Stimulated activated naive CD4-positive, alpha-beta T cell (primary cell): ENCODE data around the gene SCAF1.
A peak's percentile ranks its signal among the peaks of the same experiment; 100 is the strongest.
"Not testable (repeated sequence)": the region's sequence is repeated elsewhere in the genome, so short reads cannot be mapped to it uniquely, and the experiment has no call there.

Experiments
- DNase-seq, 6 experiments: peaks; one replicate each; lab custom pipeline; 2025; lab: John Stamatoyannopoulos, UW

Gene SCAF1

DNA sequence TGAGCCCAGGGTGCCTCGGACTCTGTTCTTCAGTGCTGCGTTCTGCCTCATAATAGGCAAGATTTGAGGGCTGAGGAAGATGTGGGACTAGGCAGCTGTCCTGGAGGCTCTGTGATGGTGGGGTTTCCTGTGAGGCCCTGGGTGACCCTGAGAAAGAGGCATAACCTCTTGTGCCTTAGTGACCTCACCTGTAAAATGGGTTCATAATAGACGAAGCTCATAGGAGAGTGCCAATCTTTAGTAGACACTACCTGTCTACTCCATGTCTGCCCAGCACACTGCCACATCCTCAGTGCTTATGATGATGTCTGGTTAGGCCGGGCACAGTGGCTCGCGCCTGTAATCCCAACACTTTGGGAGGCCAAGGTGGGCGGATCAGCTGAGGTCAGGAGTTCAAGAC, 25.5 kb upstream of the SCAF1 start:
- no peak for DNase-seq

DNA sequence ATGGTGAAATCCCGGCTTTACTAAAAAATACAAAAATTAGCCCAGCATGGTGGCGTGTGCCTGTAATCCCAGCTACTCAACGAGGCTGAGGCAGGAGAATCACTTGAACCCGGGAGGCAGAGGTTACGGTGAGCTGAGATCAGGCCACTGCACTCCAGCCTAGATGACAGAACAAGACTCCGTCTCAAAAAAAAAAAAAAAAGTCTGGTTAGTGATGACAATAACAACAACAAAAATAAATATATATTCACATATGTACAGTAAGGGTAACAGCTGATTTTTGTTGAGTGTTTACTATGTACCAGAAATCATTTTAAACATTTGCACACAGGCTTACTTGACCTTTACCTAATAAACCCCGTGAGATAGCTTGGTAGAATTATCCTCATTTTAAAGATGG, 25.1 kb upstream of the SCAF1 start:
- DNase-seq: no peak

DNA sequence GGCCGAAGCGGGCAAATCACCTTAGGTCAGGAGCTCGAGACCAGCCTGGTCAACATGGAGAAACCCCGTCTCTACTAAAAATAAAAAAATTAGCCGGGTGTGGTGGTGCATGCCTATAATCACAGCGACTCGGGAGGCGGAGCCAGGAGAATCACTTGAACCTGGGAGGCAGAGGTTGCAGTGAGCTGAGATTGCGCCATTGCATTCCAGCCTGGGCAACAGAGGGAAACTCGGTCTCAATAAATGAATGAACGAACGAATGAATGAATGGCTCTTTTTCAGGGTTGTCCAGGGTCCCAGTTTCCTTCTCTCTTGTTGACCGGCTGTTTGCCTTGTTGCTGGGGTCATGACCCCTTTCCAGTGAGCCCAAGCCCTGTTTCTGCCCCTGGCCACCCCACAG, 24.1 kb upstream of the SCAF1 start:
- not testable (repeated sequence) for DNase-seq

DNA sequence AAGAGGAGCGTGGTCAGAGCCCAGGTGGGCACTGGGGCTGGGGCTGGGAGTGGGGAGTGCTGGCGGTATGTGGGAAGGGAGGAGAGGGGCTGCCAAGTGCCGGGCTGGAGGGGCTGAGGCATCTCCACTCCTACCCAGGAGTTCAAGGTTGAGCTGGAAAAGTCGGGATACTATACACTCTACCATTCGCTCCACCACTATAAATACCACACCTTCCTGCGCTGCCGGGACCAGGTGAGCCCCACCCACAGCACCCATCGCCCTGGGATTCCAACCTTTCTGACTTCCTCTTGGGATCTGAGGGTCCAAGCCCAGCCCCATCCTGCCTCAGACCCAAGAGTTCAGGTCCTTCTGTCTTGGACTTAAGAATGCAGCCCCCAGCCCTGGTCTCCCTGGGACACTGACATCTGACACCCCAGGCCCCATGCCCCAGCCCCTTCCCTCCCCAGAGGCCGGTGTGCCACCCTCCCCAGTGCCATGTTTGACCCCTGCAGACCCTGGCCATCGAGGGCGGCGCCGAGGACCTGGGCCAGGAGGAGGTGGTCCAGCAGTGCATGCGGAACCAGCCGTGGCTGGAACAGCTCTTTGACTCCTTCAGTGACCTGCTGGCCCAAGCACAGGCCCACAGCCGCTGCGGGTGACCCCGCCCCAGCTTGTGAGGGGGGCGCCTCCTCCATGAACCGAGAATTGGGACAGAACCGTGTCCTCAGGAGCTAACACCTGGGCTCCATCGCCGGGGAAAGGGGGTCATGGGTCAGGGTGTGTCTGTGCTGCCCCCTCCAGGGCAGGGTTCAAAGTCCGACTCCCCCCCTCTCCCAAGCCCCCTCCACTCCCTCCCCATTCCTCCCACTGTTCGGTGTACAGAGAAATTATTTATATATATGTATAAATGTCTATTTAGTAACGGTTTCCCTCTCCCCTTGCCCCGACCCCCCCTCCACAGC, 16.8 kb upstream of the SCAF1 start:
- no peak for DNase-seq

DNA sequence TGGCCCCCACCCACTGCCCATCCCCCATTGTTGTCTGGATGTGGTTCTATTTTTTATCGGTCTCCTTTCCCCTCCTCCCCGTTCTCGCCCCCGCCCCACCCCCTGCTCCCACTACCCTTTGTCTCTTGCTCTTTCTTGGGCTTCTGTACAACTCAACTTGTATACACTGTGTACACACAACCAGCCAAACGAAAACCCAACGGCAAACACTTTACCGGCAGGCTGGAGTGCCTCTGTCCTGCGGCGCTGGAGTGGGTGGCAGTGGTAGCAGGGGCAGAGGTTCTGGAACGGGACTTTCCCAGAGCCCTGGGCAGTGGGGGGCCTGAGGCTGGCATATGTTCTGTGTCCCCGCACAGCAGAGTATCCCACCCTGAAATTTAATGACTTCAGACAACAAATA, 15.8 kb upstream of the SCAF1 start:
- DNase-seq: no peak

DNA sequence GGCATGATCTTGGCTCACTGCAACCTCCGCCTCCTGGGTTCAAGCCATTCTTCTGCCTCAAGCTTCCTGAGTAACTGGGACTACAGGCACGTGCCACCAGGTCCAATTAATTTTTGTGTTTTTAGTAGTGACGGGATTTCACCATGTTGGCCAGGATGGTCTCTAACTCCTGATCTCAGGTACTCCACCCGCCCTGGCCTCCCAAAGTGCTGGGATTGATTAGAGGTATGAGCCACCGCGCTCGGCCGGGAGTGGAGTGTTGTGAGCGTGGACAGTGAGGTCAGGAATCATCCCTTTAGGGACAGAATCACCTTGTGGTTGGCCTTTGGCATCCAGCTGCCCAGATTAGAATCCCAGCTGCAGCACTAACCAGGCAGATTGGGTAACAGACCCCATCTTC, 12.3 kb upstream of the SCAF1 start:
- no peak for DNase-seq

DNA sequence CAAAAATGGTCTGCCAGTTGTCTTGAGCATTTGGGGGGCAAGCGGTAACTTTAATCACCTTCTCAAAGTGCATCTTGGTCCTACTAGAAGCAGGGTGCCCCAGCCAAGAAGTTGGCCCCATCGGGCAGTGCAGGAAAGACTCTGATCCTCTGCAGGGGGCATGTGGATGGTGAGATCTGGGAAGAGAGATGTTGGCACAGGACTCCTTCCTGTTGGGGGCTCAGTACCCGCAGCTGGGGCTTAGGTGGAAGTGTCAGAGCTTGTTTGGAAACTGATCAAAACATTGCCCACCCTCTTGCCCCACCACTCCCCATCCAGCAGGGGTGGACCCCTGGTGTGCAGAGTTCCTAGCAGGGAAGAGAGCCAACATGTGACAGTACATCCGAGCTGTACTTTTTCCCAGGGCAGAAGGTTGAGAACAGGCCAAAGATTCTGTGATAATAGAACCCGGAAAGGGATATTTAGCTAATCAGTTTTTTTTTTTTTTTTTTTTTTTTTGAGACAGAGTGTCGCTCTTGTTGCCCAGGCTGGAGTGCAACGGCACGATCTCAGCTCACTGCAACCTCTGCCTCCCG, 10.9 kb upstream of the SCAF1 start:
- no peak for DNase-seq

DNA sequence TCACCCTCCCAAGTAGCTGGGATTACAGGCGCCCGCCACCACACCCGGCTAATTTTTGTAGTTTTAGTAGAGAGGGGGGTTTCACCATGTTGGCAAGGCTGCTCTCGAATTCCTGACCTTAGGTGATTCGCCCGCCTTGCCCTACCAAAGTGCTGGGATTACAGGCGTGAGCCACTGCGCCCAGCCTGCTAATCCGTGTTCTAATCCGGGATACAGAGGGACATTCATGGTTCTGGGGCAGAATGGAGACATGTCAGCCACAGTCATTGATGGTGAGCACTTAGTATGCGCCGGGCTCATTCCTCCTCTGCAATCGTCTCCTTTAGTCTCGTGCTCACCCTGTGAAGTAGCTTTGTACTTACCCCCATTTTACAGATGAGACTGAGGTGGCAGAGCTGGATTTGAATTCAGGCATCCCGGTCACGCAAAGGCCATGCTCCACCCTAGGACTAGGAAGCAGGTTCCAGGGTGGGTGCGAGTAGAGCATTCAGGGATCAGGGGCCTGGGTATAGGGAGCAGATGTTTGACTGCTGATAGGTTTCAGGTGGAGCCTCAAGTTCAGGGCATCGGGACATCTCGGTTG, 10.3 kb upstream of the SCAF1 start:
- DNase-seq: no peak

DNA sequence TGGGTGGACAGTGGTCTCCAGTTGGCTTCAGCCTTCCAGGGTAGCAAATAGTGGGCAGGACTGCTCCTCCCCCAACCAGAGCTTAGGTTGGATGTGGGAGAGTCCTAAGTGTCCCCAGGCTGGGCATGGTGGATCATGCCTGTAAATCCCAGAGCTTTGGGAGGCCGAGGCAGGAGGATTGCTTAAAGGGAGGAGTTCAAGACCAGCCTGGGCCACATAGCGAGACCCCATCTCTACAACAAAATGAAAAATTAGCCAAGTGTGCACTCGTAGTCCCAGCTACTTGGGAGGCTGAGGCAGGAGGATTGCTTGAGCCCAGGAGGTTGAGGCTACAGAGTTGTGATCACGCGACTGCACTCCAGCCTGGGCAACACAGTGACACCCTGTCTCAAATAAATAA, 9.4 kb upstream of the SCAF1 start:
- no peak for DNase-seq

DNA sequence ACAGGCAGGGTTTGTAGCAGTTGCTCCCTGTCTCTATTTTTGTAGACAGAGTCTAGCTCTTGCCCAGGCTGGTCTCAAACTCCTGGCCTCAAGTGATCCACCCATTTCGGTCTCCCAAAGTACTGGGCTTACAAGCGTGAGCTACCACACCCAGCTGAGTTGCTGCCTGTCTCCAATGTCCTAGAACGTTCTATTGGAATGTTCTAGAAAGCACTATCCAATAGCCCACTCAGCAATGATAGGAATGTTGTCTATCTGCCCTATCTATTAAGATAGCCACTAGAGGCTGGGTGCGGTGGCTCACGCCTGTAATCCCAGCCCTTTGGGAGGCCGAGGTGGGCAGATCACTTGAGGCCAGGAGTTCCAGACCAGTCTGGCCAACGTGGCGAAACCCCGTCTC, 8.7 kb upstream of the SCAF1 start:
- DNase-seq: not testable (repeated sequence)

DNA sequence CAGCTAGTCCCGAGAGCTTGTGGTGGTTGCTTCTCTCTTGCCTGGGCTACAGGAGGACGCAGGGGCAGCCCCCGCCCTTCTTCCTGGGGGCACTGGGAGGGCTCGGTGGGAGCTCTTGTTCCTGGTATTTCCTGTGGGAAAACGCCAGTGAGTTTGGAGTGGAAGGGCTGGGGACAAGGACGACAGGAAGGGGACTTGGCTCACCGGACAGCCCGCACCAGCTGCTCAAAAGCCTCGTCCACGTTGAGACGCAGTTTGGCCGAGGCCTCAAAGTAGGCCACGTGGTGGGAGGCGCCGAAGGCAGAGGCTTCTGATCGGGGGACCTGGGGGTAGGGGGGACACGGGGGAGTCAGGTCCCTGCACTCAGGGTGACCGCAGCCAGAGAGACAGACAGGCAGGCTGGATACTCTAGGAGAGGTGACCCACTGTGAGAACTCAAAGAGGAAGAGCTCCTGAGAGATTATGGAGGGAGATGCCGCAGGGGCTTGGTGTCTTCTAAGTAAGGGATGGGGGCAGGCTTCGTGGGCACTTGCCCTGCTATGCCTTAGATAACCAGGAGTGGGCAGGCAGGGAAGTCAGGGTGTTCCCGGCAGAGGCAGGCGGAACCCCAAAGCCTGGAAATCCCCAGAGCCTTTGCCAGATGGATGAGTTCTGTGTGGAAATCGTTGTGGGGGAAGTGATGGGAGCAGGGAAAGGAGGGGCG, 6.3 kb upstream of the SCAF1 start:
- no peak for DNase-seq

DNA sequence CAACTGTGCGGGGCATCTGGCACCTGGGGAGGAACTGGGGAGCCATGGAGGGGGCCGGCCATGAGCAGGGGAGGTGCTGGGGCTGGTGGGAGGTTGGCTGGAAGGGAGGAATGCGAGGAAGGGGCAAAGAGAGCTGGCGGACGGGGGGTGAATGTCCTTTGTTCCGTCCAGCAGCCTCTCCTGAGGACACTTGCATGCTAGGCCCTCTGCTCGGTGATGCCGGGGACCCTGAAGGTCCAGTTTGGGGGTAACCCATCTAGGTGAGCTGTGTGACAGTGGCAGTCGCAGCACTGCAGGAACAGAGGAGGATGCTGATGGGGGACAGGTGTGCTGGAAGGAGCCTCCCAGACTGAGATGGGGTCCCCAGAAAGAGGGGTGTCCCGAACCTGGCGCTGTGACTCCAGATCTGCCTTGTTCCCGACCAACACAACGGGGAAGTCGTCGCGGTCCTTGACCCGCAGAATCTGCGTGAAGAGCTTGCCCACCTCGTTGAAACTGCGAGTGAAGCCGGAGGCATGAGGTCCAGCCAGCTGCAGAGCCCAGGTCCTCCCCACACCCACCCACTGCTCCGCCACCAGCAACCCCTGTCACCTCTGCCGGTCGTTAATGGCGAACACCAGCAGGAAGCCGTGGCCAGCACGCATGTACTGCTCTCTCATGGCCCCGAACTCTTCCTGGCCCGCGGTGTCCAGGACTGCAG, 5.6 kb upstream of the SCAF1 start:
- DNase-seq: no peak

DNA sequence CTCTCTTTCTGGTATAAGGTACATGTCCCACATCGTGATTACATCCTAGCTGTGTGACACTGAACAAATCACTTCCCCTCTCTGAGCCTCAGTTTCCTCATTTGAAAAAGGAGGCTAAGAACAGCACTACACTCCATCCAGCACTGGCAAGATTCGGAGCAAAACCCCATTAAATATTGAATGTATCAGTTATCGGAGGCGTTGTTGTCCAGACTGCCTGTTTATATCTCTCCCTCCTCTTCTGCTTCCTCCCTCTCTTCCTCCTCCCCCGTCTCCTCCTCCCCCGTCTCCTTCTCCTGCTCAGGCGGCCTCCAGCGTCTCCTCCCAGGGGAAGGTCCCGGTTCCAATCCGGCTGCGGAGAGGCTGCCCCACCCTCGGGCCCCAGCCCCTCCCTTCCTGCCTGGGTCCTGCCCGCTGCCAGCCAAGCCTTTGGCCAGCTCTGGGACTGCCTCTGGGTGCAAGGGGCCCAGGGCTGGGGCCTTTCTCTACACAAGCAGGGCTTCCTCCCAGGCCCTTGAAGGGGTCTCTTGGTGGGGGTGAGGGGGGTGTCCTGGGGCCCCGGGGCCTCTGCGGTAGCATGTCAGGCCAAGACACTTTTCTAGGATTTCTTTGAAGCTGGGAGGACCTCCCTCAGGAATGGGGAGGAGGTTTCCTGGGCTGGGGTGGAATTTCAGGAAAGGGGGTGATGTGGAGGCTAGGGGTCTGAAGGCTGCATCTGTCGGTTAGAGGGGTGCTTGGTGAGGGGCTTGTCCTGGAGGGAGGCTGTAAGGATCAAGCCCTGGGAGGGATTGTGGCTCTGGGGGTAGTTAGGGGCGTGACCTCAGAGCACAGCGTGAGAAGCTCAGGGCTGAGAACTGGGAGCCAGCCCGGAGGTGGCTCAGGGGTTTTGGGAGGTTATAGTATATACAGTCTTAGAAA, 3.9 kb upstream of the SCAF1 start:
- no peak for DNase-seq

DNA sequence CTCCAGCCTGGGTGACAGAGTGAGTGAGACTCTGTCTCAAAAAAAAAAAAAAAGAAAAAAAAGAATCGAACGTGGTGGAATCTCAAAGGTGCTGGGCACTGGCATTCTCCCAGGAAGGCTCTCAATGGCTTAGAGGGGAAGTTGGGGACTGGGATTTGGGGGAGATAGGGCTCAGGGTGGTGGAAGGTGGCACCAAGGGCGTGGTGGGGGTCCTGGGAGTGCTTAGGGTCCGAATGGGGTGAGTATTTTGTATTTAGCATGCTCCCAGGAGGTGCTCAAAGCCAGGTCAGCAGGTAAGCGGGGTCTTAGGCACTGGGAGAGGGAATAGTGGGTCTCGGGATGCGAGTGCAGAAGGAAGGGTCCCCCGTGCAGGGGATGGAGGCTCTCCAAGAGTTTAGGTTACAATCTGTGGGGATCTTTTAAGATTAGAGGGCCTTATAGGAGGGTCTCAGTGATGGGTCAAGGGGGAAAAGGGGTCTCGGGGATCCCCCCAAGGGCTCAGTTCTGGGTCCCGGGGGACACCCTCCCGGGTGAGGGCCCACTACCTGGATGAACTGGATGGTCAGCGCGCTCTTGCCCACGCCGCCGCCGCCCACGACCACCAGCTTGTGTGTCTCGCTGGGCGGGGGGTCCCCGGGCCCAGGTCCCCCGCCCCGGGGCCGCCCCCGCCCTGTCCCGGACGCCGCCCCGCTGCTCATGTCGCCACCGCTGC, 2.5 kb upstream of the SCAF1 start:
- peak in 3 of 6 experiments; percentile 35 to 61 (median 38) for DNase-seq

DNA sequence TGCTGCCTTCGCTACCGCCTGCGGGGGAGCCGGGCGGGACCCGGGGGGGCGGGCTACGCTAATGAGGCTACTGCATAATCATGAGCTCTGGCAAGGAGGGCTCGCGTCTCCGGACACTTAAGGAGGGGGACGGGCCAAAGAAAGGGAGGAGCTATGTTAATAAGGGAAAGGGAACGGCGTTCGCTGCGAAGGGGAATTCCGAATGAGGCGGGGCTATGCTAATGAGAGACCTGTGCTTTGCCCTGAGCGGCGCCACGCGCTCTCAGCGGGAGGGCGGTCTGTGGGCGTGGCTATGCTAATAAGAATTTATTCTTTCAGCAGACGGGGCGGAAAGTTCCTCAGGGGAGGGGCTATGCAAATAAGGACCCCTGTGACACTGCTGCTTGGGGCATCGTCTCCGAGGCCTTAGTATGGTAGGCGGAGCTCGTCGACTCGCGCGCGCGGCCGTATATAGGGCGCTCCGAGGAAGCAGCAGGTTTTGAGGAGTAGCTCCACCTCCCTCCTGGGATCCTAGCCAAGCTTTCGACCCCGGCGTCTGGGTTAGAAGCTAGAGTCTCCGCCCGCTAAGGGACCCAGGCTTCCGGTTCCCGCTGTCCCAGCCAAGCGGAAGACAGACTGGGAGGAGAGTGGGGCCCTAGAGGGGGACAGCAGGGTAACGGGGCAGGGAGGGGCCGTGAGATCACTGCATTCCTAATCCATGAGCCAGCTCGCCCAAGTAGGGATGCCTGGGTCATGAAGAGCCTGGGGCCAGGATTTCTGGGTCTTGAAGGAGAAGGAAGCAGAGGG, 1.7 kb upstream of the SCAF1 start, which contains the start of gene RRAS:
Gene RRAS, minus strand, starts transcription at position 31 of the 786 bp plus-strand sequence. CDS start 45 bp downstream, outside the sequence.
- DNase-seq: peak; percentile 94 to 100 (median 99)

DNA sequence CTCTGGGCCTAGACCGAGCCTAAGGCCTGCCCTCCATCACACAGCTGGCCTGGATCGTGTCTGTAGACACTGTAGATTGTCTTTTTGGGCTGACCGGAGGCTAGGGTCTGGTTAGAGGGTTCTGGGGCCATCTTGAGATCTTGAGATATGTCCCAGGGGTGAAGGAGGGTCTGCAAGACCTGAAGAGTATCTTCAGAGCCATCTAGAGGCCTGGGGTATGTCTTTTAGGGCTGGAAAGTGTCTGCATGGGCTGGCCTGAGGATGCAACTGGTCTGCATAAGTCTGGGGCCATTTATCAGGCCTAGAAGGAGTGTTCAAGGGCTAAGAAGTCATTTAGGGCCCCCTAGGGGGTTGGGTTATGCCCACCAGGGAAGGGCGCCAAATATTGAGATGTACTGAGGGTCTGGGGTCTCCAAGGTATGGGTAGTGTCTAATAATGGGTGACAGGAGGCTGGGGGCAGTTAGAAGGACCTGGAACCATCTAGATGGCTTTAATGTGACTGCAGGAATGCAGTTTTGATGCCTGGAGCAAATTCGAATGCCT, 555 bp downstream of the SCAF1 start:
- no peak for DNase-seq

DNA sequence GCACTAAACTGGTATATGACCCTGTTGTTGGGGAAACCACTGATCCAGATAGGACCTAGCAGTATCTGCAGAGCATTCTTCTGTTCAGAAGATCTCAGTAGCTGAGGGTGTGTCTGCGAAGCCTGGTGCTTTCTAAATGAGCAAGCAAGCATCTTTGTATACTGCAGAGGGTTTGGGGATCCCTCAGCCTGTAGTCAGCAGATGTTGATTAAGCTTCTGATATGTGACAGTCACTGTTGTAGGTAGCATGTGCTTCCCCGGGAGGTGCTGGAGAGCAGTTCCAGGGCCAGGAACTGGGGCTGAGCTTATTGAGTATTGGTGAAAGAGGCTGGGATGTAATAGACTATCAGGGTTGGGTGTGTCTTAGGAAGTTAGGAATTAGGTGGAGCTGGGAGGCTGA, 1.5 kb downstream of the SCAF1 start:
- no peak for DNase-seq

DNA sequence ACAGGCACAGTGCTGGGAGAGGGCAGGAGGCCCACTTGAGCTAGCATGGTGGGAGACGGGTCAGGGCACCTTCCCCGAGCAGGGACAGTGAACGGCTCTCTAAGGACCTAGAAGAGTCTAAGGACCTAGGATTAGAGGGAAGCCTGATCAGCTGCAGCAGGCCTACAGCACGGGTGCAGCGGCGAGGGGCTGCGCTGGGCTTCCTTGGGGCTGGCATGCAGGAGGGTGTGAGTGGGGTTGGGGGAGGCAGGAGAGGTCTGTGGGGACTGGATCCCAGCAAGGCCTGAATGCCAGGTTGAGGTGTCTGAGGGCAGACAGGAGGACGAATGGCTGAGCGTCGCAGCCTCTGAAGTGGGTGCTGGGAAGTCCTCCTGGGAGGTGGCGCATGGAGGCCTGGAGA, 3.6 kb downstream of the SCAF1 start:
- no peak for DNase-seq

DNA sequence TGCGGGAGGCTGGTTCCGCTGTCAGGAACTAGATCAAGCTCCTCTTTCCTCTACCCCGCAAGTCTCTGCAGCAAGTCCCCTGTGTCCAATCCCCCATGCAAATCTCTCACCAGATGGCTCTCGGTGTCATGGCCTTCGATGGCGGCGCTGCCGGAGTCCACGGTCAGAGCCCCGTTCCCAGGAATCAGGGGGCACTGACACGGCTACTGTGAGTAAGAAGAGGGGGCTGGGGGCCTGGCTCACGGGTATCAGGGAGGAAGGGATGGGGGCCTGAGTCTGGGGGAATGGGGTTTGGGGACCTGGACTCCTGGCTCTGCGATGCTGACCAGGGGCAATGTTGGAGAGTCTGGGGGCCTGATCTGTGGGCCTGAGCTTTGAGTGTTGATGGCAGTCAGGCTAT, 4.0 kb downstream of the SCAF1 start:
- DNase-seq: no peak
